ENCODE data around the gene NEDD1.

Gene NEDD1

DNA sequence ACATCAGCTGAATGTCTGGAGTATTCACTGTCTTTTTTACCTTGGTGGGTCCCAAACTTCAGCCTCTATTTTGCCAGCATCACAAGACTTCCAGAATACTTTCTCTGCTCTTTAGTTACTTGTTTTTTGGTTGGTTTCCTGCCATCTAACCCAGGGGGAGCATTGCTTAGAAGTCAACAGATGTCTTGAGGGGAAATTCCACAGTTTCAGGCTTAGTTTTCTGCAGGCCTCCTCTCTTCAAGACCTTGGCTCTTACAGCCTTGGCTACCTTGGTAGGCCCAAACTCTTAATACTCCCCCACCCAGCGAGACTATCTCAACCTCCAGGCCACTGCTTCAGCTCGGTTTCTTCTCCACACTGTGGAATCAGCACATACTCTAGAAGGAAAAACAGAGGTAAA is 41.7 kb downstream of the NEDD1 start:
- H3K27me3 ChIP-seq (ENCODE audit: control insufficient read depth, insufficient read depth, low read length, poor library complexity, severe bottlenecking): no peaks in the 10 kb centered on the region
- no peaks in the 10 kb centered on the region for H3K4me1 ChIP-seq (ENCODE audit: control insufficient read depth, insufficient read depth, low read length)
- H3K9me3 ChIP-seq (ENCODE audit: control insufficient read depth, low read length): no peaks in the 10 kb centered on the region
- no peak overlapping the region for H3K4me3 ChIP-seq (ENCODE audit: insufficient read depth, low read depth, low read length)
- H3K36me3 ChIP-seq (ENCODE audit: control insufficient read depth, insufficient read depth, low read length): peaks cover 6% of the 10 kb centered on the region
- H3K27ac ChIP-seq (ENCODE audit: insufficient read depth, low read depth, low read length, poor library complexity, severe bottlenecking): no peak overlapping the region
- 96% methylated on average over 2 of the region's 2 CpGs for WGBS, 2 experiments

DNA sequence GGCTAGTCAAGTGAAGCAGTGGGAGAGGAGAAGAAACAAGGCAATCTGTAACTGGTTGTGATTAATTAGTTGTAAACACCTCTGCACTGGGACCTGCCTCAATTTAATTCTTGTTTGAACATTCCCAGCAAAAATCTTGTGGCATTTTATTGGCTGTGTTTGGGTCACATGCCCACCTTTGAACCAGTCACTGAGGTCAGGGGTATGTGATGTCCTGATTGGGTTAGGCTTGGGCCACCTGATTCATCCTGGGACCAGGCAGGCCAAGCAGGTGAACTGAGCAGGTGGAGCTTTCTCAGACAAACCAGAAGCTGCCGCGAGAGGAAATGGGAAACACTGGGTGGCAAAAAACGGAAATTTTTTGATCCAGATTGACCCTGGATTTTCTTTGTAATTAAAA is 72.5 kb downstream of the NEDD1 start:
- Histone ChIP-seq H3K27ac (ENCODE audit: insufficient read depth, low read depth, low read length, poor library complexity, severe bottlenecking) (no peak overlapping the region), H3K4me3 (ENCODE audit: insufficient read depth, low read depth, low read length) (no peak overlapping the region), H3K36me3 (ENCODE audit: control insufficient read depth, insufficient read depth, low read length) (no peaks in the 10 kb centered on the region), H3K4me1 (ENCODE audit: control insufficient read depth, insufficient read depth, low read length) (no peaks in the 10 kb centered on the region), H3K9me3 (ENCODE audit: control insufficient read depth, low read length) (no peaks in the 10 kb centered on the region), H3K27me3 (ENCODE audit: control insufficient read depth, insufficient read depth, low read length, poor library complexity, severe bottlenecking) (no peaks in the 10 kb centered on the region)
- WGBS, 2 experiments: 94 to 95% methylated on average over 3 of the region's 3 CpGs

DNA sequence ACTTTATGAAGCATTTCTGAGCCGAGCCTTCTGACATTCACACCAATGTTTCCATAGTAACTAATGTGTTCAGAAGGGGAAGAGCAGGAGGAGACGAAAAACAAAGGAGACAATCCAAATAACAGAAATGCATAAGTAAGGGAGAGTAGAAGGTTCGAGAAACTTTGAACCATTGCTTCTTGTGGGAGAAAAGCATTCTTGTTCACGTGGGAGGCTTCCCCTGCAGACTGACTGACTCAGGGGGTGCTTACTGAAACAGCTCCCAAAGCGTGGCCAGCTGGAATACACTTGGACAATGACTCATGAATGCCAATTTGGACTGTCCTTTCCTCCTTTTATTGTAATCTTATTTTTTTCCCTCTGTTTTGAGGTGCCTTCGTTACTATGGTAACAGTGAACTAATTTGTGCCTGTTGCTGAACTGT is 73.9 kb downstream of the NEDD1 start:
- Histone ChIP-seq H3K36me3 (ENCODE audit: control insufficient read depth, insufficient read depth, low read length) (no peaks in the 10 kb centered on the region), H3K4me1 (ENCODE audit: control insufficient read depth, insufficient read depth, low read length) (peaks cover 2% of the 10 kb centered on the region), H3K9me3 (ENCODE audit: control insufficient read depth, low read length) (no peaks in the 10 kb centered on the region), H3K27me3 (ENCODE audit: control insufficient read depth, insufficient read depth, low read length, poor library complexity, severe bottlenecking) (peaks cover 9% of the 10 kb centered on the region), H3K27ac (ENCODE audit: insufficient read depth, low read depth, low read length, poor library complexity, severe bottlenecking) (no peak overlapping the region), H3K4me3 (ENCODE audit: insufficient read depth, low read depth, low read length) (no peak overlapping the region)
- 54 to 70% methylated on average over 6 of the region's 6 CpGs for whole genome bisulfite sequencing, 2 experiments

- Histone ChIP-seq H3K4me3 (ENCODE audit: insufficient read depth, low read depth, low read length) (no peak overlapping the region), H3K4me1 (ENCODE audit: control insufficient read depth, insufficient read depth, low read length) (peaks cover 7% of the 10 kb centered on the region), H3K27ac (ENCODE audit: insufficient read depth, low read depth, low read length, poor library complexity, severe bottlenecking) (no peak overlapping the region), H3K9me3 (ENCODE audit: control insufficient read depth, low read length) (no peaks in the 10 kb centered on the region), H3K36me3 (ENCODE audit: control insufficient read depth, insufficient read depth, low read length) (no peaks in the 10 kb centered on the region), H3K27me3 (ENCODE audit: control insufficient read depth, insufficient read depth, low read length, poor library complexity, severe bottlenecking) (peaks cover 17% of the 10 kb centered on the region)
- WGBS, 2 experiments: 81 to 88% methylated on average over 4 of the region's 4 CpGs
Observed at GRCh38 chr12:96981911-96982310, 74.9 kb downstream of the NEDD1 start.

GRCh38 chr12:96982671-96983070 is 75.6 kb downstream of the NEDD1 start:
- Histone ChIP-seq H3K4me1 (ENCODE audit: control insufficient read depth, insufficient read depth, low read length) (peaks cover 7% of the 10 kb centered on the region), H3K36me3 (ENCODE audit: control insufficient read depth, insufficient read depth, low read length) (no peaks in the 10 kb centered on the region), H3K27me3 (ENCODE audit: control insufficient read depth, insufficient read depth, low read length, poor library complexity, severe bottlenecking) (peaks cover 17% of the 10 kb centered on the region), H3K4me3 (ENCODE audit: insufficient read depth, low read depth, low read length) (no peak overlapping the region), H3K27ac (ENCODE audit: insufficient read depth, low read depth, low read length, poor library complexity, severe bottlenecking) (no peak overlapping the region), H3K9me3 (ENCODE audit: control insufficient read depth, low read length) (no peaks in the 10 kb centered on the region)
- 93 to 98% methylated on average over 4 of the region's 4 CpGs for WGBS, 2 experiments

GRCh38 chr12:96985515-96986362 is 78.7 kb downstream of the NEDD1 start:
- Histone ChIP-seq H3K4me1 (ENCODE audit: control insufficient read depth, insufficient read depth, low read length) (peaks cover 11% of the 10 kb centered on the region), H3K9me3 (ENCODE audit: control insufficient read depth, low read length) (no peaks in the 10 kb centered on the region), H3K36me3 (ENCODE audit: control insufficient read depth, insufficient read depth, low read length) (no peaks in the 10 kb centered on the region), H3K27ac (ENCODE audit: insufficient read depth, low read depth, low read length, poor library complexity, severe bottlenecking) (no peak overlapping the region), H3K4me3 (ENCODE audit: insufficient read depth, low read depth, low read length) (peak overlapping the region; percentile 35), H3K27me3 (ENCODE audit: control insufficient read depth, insufficient read depth, low read length, poor library complexity, severe bottlenecking) (peaks cover 17% of the 10 kb centered on the region)
- WGBS, 2 experiments: 5 to 6% methylated on average over 56 of the region's 56 CpGs

DNA sequence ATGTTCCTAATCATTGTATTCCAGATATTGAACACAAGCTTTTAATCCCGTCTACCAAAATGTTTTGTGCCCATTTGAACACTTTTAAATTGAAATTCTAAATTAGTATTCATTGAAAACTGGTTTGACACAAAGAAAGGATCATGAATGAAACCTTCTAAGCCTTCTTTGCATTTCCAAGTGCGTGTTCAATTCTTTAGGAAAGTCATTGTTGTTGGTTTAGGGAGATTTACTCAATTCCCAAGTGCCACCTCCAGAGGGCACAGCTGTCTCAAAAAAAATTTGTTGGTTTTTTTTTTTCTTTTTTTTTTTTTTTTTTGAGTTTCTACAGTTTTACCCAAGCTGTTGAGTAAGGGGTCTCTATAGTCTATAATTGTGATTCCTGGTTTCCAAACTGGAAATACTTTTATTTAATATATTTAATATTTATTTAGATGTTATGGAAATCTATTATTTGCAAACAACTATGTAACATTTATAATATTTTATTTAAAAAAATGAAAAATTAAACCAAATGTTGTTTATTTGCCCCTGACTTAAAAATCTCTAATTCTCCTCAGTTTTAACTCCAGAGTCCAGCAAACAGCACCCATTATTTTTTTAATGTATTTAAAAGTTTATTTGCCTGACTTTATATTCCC is 79.9 kb downstream of the NEDD1 start:
- Histone ChIP-seq H3K36me3 (ENCODE audit: control insufficient read depth, insufficient read depth, low read length) (no peaks in the 10 kb centered on the region), H3K4me3 (ENCODE audit: insufficient read depth, low read depth, low read length) (no peak overlapping the region), H3K27me3 (ENCODE audit: control insufficient read depth, insufficient read depth, low read length, poor library complexity, severe bottlenecking) (peaks cover 17% of the 10 kb centered on the region), H3K9me3 (ENCODE audit: control insufficient read depth, low read length) (no peaks in the 10 kb centered on the region), H3K4me1 (ENCODE audit: control insufficient read depth, insufficient read depth, low read length) (peaks cover 11% of the 10 kb centered on the region), H3K27ac (ENCODE audit: insufficient read depth, low read depth, low read length, poor library complexity, severe bottlenecking) (no peak overlapping the region)
- WGBS, 2 experiments: 4 to 13% methylated on average over 1 to 2 of the region's 2 CpGs

GRCh38 chr12:96988919-96989318 is 81.9 kb downstream of the NEDD1 start:
- H3K27me3 ChIP-seq (ENCODE audit: control insufficient read depth, insufficient read depth, low read length, poor library complexity, severe bottlenecking): peaks cover 17% of the 10 kb centered on the region
- H3K27ac ChIP-seq (ENCODE audit: insufficient read depth, low read depth, low read length, poor library complexity, severe bottlenecking): no peak overlapping the region
- 90 to 100% methylated on average over 1 to 3 of the region's 3 CpGs for WGBS, 2 experiments
- H3K4me3 ChIP-seq (ENCODE audit: insufficient read depth, low read depth, low read length): no peak overlapping the region
- H3K4me1 ChIP-seq (ENCODE audit: control insufficient read depth, insufficient read depth, low read length): peaks cover 11% of the 10 kb centered on the region
- no peaks in the 10 kb centered on the region for H3K9me3 ChIP-seq (ENCODE audit: control insufficient read depth, low read length)
- H3K36me3 ChIP-seq (ENCODE audit: control insufficient read depth, insufficient read depth, low read length): no peaks in the 10 kb centered on the region

DNA sequence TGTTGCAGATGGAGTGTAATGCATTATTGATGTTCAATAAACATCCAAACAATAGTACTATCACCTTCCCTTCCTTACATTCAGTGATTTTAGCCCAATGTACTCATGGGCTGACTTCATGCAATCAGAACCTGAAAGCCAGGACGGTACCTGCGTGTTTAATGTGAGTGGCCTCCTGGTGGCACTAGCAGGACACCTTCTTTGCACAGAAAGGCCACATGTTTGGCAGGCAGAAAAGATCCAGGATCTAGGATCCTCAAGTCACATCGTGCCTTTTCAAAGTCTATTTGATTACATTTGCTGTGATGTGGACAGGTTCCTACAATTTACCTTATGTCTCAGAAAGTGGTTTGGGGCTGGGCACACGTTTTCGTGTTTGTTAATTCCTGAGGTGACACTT is 82.9 kb downstream of the NEDD1 start:
- Histone ChIP-seq H3K9me3 (ENCODE audit: control insufficient read depth, low read length) (no peaks in the 10 kb centered on the region), H3K36me3 (ENCODE audit: control insufficient read depth, insufficient read depth, low read length) (no peaks in the 10 kb centered on the region), H3K27me3 (ENCODE audit: control insufficient read depth, insufficient read depth, low read length, poor library complexity, severe bottlenecking) (peaks cover 14% of the 10 kb centered on the region), H3K4me1 (ENCODE audit: control insufficient read depth, insufficient read depth, low read length) (peaks cover 15% of the 10 kb centered on the region), H3K4me3 (ENCODE audit: insufficient read depth, low read depth, low read length) (no peak overlapping the region), H3K27ac (ENCODE audit: insufficient read depth, low read depth, low read length, poor library complexity, severe bottlenecking) (no peak overlapping the region)
- WGBS, 2 experiments: 75 to 82% methylated on average over 5 of the region's 5 CpGs

- 88 to 96% methylated on average over 4 of the region's 5 CpGs for WGBS, 2 experiments
- H3K9me3 ChIP-seq (ENCODE audit: control insufficient read depth, low read length): no peaks in the 10 kb centered on the region
- H3K4me3 ChIP-seq (ENCODE audit: insufficient read depth, low read depth, low read length): no peak overlapping the region
- H3K36me3 ChIP-seq (ENCODE audit: control insufficient read depth, insufficient read depth, low read length): no peaks in the 10 kb centered on the region
- H3K27me3 ChIP-seq (ENCODE audit: control insufficient read depth, insufficient read depth, low read length, poor library complexity, severe bottlenecking): no peaks in the 10 kb centered on the region
- no peak overlapping the region for H3K27ac ChIP-seq (ENCODE audit: insufficient read depth, low read depth, low read length, poor library complexity, severe bottlenecking)
- peaks cover 9% of the 10 kb centered on the region for H3K4me1 ChIP-seq (ENCODE audit: control insufficient read depth, insufficient read depth, low read length)
Observed at GRCh38 chr12:96994900-96995299, 87.8 kb downstream of the NEDD1 start.

Measured in ectodermal cell (in vitro differentiated cells).